H9 (cell line): ENCODE results near the gene AEBP2. TPM values are rescaled to one million over a fixed set of nuclear protein-coding genes. Genes with fewer than 3 reads are reported as not detected.

Source experiments
- DNase-seq: peaks from one replicate; pipeline ENCODE4 v3.0.0-alpha.2; 2017
- H2AFZ ChIP-seq: one replicate; pipeline ENCODE4 v1.6.1; 2013; ENCODE audit warnings: mild to moderate bottlenecking, low read length, control low read depth, moderate library complexity
- H2AK5ac ChIP-seq: 2 replicates; pipeline ENCODE4 v1.6.1; 2013; ENCODE audit warnings: low read length, control low read depth, mixed read lengths; ENCODE audit not compliant: insufficient read length
- H2BK120ac ChIP-seq: one replicate; pipeline ENCODE4 v1.6.1; 2013; ENCODE audit warnings: low read depth, mild to moderate bottlenecking, low read length, control low read depth, inconsistent platforms; ENCODE audit not compliant: poor library complexity, severe bottlenecking
- H2BK12ac ChIP-seq: 2 replicates; pipeline ENCODE4 v1.6.1; 2013; ENCODE audit warnings: low read length, control low read depth, mixed read lengths, low read depth; ENCODE audit not compliant: insufficient read length
- H2BK15ac ChIP-seq: 2 replicates; pipeline ENCODE4 v1.6.1; 2013; ENCODE audit warnings: low read depth, low read length, control low read depth
- H2BK20ac ChIP-seq: one replicate; pipeline ENCODE4 v1.6.1; 2013; ENCODE audit warnings: low read depth, mild to moderate bottlenecking, low read length, control low read depth, inconsistent platforms; ENCODE audit not compliant: poor library complexity, severe bottlenecking
- H2BK5ac ChIP-seq: 2 replicates; pipeline ENCODE4 v1.6.1; 2013; ENCODE audit warnings: low read length, control low read depth, mixed read lengths; ENCODE audit not compliant: insufficient read length
- H3K14ac ChIP-seq: 2 replicates; pipeline ENCODE4 v1.6.1; 2013; ENCODE audit warnings: low read length, control low read depth; ENCODE audit not compliant: insufficient read depth
- H3K18ac ChIP-seq: 2 replicates; pipeline ENCODE4 v1.6.1; 2013; ENCODE audit warnings: low read depth, mild to moderate bottlenecking, mixed read lengths, low read length, control low read depth; ENCODE audit not compliant: insufficient read length
- H3K23ac ChIP-seq: 2 replicates; pipeline ENCODE4 v1.6.1; 2013; ENCODE audit warnings: low read length, control low read depth, mixed read lengths, low read depth; ENCODE audit not compliant: insufficient read length
- H3K23me2 ChIP-seq: 2 replicates; pipeline ENCODE4 v1.6.1; 2013; ENCODE audit warnings: low read depth, mild to moderate bottlenecking, mixed read lengths, low read length, control low read depth; ENCODE audit not compliant: insufficient read length, poor library complexity, severe bottlenecking
- H3K27ac ChIP-seq: 2 replicates; pipeline ENCODE4 v1.5.1; 2013; ENCODE audit warnings: low read length, control low read depth, mixed read lengths, low read depth; ENCODE audit not compliant: insufficient read length
- H3K27me3 ChIP-seq: 2 replicates; pipeline ENCODE4 v1.6.1; 2013; ENCODE audit warnings: low read length, control low read depth, inconsistent platforms; ENCODE audit not compliant: insufficient read depth
- H3K4ac ChIP-seq: 2 replicates; pipeline ENCODE4 v1.6.1; 2013; ENCODE audit warnings: low read depth, mild to moderate bottlenecking, control low read depth, inconsistent platforms, low read length, moderate library complexity
- H3K4me1 ChIP-seq: 2 replicates; pipeline ENCODE4 v1.6.1; 2013; ENCODE audit warnings: low read length, control low read depth, inconsistent platforms; ENCODE audit not compliant: insufficient read depth
- H3K4me2 ChIP-seq: 2 replicates; pipeline ENCODE4 v1.6.1; 2013; ENCODE audit warnings: low read length, control low read depth, mixed read lengths; ENCODE audit not compliant: insufficient read length, insufficient read depth
- H3K56ac ChIP-seq: 2 replicates; pipeline ENCODE4 v1.6.1; 2013; ENCODE audit warnings: low read depth, mild to moderate bottlenecking, mixed read lengths, low read length, control low read depth; ENCODE audit not compliant: insufficient read length
- H3K79me1 ChIP-seq: 2 replicates; pipeline ENCODE4 v1.6.1; 2013; ENCODE audit warnings: low read depth, mild to moderate bottlenecking, moderate library complexity, low read length, control low read depth, inconsistent platforms; ENCODE audit not compliant: insufficient read depth, poor library complexity, severe bottlenecking
- H3K79me2 ChIP-seq: 2 replicates; pipeline ENCODE4 v1.6.1; 2013; ENCODE audit warnings: low read length, control low read depth, inconsistent platforms; ENCODE audit not compliant: insufficient read depth
- H3K9ac ChIP-seq: 2 replicates; pipeline ENCODE4 v1.6.1; 2013; ENCODE audit warnings: low read length, control low read depth, mixed read lengths; ENCODE audit not compliant: insufficient read length; ENCODE audit errors: extremely low read depth
- H3K9me3 ChIP-seq: one replicate; pipeline ENCODE4 v1.6.1; 2013; ENCODE audit warnings: low read depth, low read length, inconsistent platforms; ENCODE audit not compliant: control insufficient read depth
- H3T11ph ChIP-seq: one replicate; pipeline ENCODE4 v1.6.1; 2013; ENCODE audit warnings: mild to moderate bottlenecking, low read length, control low read depth, inconsistent platforms
- H4K20me1 ChIP-seq: one replicate; pipeline ENCODE4 v1.6.1; 2013; ENCODE audit not compliant: control insufficient read depth, insufficient read length, insufficient read depth
- H4K5ac ChIP-seq: 2 replicates; pipeline ENCODE4 v1.6.1; 2013; ENCODE audit warnings: low read depth, mild to moderate bottlenecking, mixed read lengths, low read length, control low read depth; ENCODE audit not compliant: insufficient read length
- H4K8ac ChIP-seq: replicated peaks from 2 replicates; pipeline ENCODE4 v1.6.1; 2013; ENCODE audit warnings: low read length, control low read depth, mixed read lengths, low read depth; ENCODE audit not compliant: insufficient read length
- H4K91ac ChIP-seq: 2 replicates; pipeline ENCODE4 v1.6.1; 2013; ENCODE audit warnings: low read depth, mild to moderate bottlenecking, moderate library complexity, mixed read lengths, low read length, control low read depth; ENCODE audit not compliant: insufficient read length
- H3K27ac Mint-ChIP-seq, 3 experiments: 2 replicates in 2 of 3; 3 replicates in 1 of 3; pipeline ENCODE4 v1.8.0; 2020 to 2021; ENCODE audit warnings: mixed read lengths in 3 of 3, mild to moderate bottlenecking in 1 of 3, moderate library complexity in 1 of 3
- H3K27me3 Mint-ChIP-seq: 2 replicates; pipeline ENCODE4 v1.8.0; 2021; ENCODE audit warnings: low read depth, mild to moderate bottlenecking, moderate library complexity, mixed read lengths
- H3K36me3 Mint-ChIP-seq, 3 experiments: 2 replicates in 2 of 3; 3 replicates in 1 of 3; pipeline ENCODE4 v1.8.0; 2020 to 2021; ENCODE audit warnings: low read depth in 3 of 3, mixed read lengths in 3 of 3; ENCODE audit not compliant: insufficient read depth in 1 of 3
- H3K4me1 Mint-ChIP-seq, 2 experiments: 2 replicates each; pipeline ENCODE4 v1.8.0; 2020; ENCODE audit warnings: mixed read lengths in 2 of 2
- H3K4me3 Mint-ChIP-seq, 2 experiments: 2 replicates in 1 of 2; 3 replicates in 1 of 2; pipeline ENCODE4 v1.8.0; 2020 to 2021; ENCODE audit warnings: mild to moderate bottlenecking in 2 of 2, mixed read lengths in 2 of 2, moderate library complexity in 1 of 2
- H3K9me3 Mint-ChIP-seq, 2 experiments: 2 replicates in 1 of 2; 3 replicates in 1 of 2; pipeline ENCODE4 v1.8.0; 2020; ENCODE audit warnings: mild to moderate bottlenecking in 2 of 2, mixed read lengths in 2 of 2, moderate library complexity in 1 of 2
- WGBS: extraction: QIAGEN DNeasy Blood & Tissue Kit; methylation state at CpG from one replicate; pipeline ENCODE4 v1.1.7; 2013; ENCODE audit warnings: missing lambda C conversion rate, low lambda C conversion rate, mixed read lengths; ENCODE audit not compliant: insufficient read length; ENCODE audit errors: extremely low coverage; 5-methylcytosine and 5-hydroxymethylcytosine counted together
- total RNA-seq: library from RNA; stranded (reverse); gene quantifications from 2 replicates; pipeline ENCODE4 v1.2.1, GENCODE V29; 2021
- TF ChIP-seq, protein P1 (sequence below): fragments of 200-600 bp; sonication (generic); conservative IDR thresholded peaks from 3 replicates; pipeline ENCODE4 v1.8.0; 2021; ENCODE audit warnings: antibody characterized with exemption, mild to moderate bottlenecking

Gene AEBP2
- total RNA-seq, 1 experiment from 2014 or later = 82.8 TPM

DNA sequence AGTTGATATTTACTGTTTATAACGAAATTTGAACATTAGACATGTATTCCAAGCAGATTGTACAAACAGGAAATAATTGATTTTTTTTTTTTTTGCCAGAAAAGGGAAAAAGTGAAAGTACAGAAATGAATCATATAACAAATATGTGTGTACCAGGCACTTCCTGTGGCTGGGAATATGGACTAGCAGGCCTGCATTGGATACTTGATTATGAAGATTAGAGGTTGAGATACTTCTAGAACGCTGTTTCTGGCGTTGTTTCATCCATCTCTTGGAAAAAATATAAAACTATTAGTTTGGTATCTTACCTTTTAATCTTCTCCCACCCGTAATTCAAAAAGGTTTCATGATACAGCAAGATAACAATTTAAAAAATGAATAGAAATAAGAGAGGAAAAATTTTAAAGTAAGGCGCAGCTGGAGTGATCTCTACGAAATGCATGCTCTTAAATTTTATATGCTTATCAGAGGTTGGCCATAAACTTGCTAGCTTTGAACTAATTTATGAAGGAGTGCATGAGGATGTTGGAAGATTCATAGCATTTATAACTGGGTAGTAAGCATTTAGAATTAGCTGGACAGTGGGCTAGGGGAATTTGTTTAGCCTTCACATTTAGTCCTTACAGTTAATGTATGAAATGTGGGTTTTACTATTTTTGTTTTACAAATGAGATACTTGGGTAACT, 90.8 kb downstream of the AEBP2 start:
- TF ChIP-seq, protein P1, sequence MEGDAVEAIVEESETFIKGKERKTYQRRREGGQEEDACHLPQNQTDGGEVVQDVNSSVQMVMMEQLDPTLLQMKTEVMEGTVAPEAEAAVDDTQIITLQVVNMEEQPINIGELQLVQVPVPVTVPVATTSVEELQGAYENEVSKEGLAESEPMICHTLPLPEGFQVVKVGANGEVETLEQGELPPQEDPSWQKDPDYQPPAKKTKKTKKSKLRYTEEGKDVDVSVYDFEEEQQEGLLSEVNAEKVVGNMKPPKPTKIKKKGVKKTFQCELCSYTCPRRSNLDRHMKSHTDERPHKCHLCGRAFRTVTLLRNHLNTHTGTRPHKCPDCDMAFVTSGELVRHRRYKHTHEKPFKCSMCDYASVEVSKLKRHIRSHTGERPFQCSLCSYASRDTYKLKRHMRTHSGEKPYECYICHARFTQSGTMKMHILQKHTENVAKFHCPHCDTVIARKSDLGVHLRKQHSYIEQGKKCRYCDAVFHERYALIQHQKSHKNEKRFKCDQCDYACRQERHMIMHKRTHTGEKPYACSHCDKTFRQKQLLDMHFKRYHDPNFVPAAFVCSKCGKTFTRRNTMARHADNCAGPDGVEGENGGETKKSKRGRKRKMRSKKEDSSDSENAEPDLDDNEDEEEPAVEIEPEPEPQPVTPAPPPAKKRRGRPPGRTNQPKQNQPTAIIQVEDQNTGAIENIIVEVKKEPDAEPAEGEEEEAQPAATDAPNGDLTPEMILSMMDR = no peak
- Histone ChIP-seq H3K79me2 (no peaks in the 10 kb centered on the region), H4K20me1 (no peaks in the 10 kb centered on the region), H3K56ac (no peak overlapping the region), H4K91ac (no peak overlapping the region), H4K5ac (no peak overlapping the region), H3K4ac (no peak overlapping the region), H3K27ac (no peak overlapping the region), H3K27me3 (no peaks in the 10 kb centered on the region), H3K79me1 (no peaks in the 10 kb centered on the region), H2BK20ac (no peak overlapping the region), H2AK5ac (no peak overlapping the region), H2BK12ac (no peak overlapping the region), H3K9me3 (no peaks in the 10 kb centered on the region), H2BK5ac (no peak overlapping the region), H2BK120ac (no peak overlapping the region), H2BK15ac (no peak overlapping the region), H4K8ac (no peak overlapping the region), H3K18ac (no peak overlapping the region), H3T11ph (no peak overlapping the region), H3K23ac (no peak overlapping the region), H3K4me1 (no peaks in the 10 kb centered on the region), H3K14ac (no peak overlapping the region), H3K4me2 (no peak overlapping the region), H3K23me2 (no peaks in the 10 kb centered on the region), H2AFZ (no peak overlapping the region), H3K9ac (no peak overlapping the region)
- peaks cover 19 to 23% of the 10 kb centered on the region in 2 experiments for H3K4me1 Mint-ChIP-seq
- H3K36me3 Mint-ChIP-seq = no peaks in the 10 kb centered on the region
- no peak for DNase-seq
- H3K27ac Mint-ChIP-seq = no peak overlapping the region
- no peak overlapping the region for H3K4me3 Mint-ChIP-seq
- H3K9me3 Mint-ChIP-seq = peaks cover 0 to 3% of the 10 kb centered on the region in 2 experiments; a peak in 1 of 5 replicates
- H3K27me3 Mint-ChIP-seq = no peaks in the 10 kb centered on the region
- WGBS = no CpG with 5 or more reads among the region's 6 CpGs
